HG03558 (cell line): ENCODE measurements around the gene SPATA1.
"Not testable (repeated sequence)": the region's sequence is repeated elsewhere in the genome, so short reads cannot be mapped to it uniquely, and the experiment has no call there.

Experiments used
- ATAC-seq: cut with Tn5 transposase; IDR thresholded peaks from one replicate; pipeline ENCODE4 v1.9.1; 2021; ENCODE audit warnings: moderate number of reproducible peaks; ENCODE audit not compliant: unreplicated experiment; ENCODE audit errors: extremely low read depth

Gene SPATA1

GRCh38 chr1:84583648-84584047 lies 77.5 kb downstream of the SPATA1 start:
- no peak for ATAC-seq

DNA sequence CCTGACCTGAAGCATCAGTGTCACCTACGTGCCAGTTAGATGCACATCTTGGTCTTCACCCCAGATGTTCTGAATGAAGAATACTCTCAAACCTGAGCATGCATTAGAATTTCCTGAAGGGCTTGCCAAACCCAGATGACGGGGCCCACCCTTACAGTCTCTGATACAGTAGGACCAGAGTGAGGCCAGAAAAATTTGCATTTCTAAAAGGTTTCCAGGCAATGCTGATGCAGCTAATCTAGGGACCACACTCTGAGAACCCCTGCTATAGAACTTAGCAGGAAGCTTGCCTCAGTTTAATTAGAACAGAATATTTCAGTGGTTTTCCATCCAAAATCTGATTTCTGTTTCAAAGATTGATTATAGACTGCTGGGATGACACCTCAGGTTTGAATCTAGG lies 77.9 kb downstream of the SPATA1 start:
- no peak for ATAC-seq

- ATAC-seq: no peak
Measured at GRCh38 chr1:84585803-84586202, 79.6 kb downstream of the SPATA1 start.

DNA sequence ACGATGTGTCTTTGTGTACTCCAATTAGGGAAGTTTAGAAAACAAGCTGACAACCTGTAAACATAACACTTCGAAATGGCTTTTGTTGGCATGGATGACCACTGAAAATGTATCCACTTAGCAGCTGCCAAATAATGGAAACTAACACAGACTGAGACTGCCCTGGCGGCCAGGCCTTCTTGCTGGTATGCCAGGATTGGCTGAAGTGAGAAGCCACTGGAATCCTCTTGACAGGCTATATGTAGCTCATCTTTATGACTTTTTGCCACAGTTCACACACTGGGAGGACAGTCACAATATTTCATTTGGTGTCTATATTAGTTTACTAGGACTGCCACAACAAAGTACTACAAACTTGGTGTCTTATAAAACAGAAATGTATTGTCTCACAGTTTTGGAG lies 80.9 kb downstream of the SPATA1 start:
- no peak for ATAC-seq

DNA sequence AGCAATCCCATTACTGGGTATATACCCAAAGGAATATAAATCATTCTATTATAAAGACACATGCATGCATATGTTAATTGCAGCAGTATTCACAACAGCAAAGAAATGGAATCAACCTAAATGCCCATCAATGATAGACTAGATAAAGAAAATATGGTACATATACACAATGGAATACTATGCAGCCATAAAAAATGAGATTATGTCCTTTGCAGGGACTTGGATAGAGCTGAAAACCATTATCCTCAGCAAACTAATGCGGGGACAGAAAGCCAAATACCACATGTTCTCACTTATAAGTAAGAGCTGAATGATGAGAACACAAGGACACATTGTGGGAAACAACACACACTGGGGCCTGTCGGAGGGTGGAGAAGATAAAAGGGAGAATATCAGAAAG lies 88.8 kb downstream of the SPATA1 start:
- not testable (repeated sequence) for ATAC-seq

DNA sequence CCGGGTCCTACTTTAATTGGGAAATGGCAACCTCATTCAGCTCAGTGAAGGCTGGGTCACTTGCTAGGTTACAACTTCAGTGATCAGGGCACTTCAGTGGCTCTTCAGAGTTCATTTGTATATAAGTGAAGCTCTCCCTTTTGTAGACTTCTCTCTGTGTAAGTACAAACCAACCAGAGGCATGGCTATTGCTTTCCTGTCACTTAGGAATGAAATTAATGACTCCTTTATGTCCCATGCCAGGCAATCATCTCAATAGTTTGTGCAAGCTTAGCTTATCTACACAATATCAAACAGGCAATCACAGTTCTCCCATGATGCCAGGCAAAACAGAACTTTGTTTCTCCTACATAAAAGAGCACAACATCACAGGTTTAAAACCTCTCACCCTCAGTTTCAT lies 90.8 kb downstream of the SPATA1 start:
- no peak for ATAC-seq

DNA sequence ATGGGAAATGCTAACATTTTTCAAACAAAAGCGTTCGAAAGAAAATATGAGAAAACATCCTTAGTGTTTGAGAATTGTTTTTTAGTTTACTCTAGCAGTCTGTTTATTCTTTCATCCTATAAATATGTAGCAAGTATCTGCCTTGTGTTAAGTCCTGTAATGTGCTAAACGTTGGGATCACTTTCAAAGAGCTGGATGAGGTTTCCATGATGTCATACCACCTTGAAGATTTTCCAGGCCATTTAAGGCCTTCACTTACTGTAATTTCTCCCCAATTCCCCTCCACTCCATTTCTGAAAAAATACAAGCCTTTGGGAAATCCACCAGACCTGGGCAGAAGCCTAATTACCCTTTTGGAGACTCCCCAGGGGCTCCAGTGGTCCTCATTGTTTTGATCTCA lies 92.2 kb downstream of the SPATA1 start:
- ATAC-seq: no peak

GRCh38 chr1:84598846-84599741 lies 92.9 kb downstream of the SPATA1 start:
- peak; percentile 81 for ATAC-seq

- no peak for ATAC-seq
Measured at GRCh38 chr1:84600796-84601195, 94.6 kb downstream of the SPATA1 start.

GRCh38 chr1:84603223-84603622 lies 97.0 kb downstream of the SPATA1 start:
- ATAC-seq: no peak

GRCh38 chr1:84603941-84604830 lies 98.0 kb downstream of the SPATA1 start:
- no peak for ATAC-seq

DNA sequence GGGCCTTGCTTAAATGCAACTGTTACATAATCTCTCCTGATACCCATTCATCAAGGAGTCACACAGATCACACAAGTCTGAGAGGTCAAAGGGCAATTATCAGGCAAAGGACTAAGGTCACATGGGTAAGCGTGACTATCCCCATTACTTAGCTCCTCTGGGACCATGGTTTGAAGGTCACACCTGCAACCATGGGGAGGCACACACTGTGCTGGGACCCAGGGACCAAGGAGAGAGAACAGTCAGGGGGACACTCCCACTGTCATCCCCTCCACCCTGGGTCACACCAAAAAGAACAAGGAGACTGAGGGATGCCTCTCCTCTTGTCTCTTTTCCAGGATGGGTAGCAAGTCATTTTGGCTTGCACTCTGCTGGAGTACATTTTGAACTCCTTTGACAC lies 99.0 kb downstream of the SPATA1 start:
- ATAC-seq: no peak

- no peak for ATAC-seq
Measured at GRCh38 chr1:84606977-84607376, 100.8 kb downstream of the SPATA1 start.

DNA sequence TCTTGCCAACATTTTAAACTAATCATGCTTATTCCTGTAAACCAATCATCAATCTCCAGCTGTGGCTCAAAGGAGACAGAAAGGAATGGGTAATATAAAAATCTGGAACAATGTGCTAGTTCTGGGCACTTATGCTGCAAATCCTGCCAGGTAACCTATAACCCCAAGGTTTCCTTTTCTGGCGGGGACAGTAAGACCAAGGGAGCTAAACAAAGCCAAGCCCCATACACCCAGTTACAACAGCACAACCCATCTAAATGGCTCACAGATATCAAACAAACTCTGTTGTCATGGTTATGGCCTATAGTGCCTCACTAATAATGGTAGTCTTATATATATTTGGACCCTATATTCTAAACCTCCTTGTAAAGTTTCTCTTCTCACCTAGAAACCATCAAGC lies 104.9 kb downstream of the SPATA1 start:
- ATAC-seq: no peak

DNA sequence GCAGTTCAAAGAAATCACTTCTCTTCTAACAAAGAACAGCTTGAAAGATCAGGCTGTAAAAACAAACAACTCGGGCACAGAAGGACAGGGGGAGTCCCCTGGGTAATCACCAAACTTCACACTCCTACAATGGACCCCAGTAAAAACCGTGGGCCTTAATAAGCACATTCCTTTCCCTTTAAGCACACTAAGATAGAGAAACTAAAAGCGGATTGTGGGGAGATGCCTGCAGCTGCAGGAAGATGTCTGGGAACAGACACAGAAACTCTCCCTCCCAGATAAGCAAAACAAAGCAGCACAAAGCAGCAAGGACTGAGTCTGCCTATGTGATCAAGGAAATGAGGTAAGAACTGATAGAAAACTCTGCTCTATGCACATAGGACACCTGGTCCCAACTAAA lies 105.6 kb downstream of the SPATA1 start:
- ATAC-seq: no peak

DNA sequence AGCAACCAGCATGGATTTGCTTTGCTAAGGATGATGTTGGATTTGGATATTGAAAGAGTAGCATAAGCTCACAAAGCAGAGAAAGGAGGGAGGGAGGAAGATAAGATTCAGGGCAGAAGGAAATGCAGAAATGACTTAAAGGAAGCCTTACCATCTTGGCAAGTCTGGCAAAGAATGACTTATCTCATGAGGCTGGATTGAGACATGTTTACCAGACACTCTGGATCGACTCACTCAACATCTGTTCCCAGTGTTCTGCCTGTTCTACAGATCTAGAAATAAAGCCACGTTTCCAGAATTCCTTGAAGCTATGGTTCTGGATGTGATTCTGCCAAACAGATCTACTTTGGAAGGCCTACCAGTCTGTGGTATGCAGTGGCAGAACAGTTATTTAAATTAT lies 106.8 kb downstream of the SPATA1 start:
- ATAC-seq: no peak

DNA sequence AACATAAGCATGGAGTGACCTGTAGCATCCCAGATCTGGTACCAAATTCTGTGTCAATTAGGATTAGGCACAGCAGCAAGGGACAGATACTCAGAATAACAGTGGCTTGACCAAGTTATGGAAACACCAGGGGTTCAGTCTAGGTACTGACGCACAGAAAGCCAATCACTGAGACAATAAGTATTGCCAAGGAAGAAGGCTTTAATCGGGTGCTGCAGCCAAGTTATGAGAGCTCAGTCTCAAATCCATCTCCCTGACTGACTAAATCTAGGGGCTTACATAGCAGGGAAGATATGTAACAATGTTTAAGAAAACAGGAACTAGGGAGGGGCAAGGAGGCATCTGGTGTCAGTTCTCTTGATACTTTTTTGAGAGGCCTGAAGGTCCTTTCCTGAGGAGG lies 107.7 kb downstream of the SPATA1 start:
- no peak for ATAC-seq

DNA sequence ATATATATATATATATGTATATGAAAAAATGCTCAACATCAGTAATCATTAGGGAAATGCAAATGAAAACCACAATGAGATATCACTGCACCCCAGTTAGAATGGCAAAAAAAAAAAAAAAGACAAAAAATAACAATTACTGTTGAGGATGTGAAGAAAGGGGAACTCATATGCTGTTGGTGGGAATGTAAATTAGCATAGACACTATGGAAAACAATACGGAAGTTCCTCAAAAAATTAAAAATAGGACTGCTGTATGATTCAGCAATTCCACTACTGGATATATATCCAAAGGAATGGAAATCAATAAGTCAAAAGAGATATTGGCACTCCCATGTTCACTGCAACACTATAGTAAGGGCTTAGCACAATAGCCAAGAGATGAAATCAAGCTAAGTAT lies 109.6 kb downstream of the SPATA1 start:
- ATAC-seq: no peak
